ENCODE data around the gene KREMEN2. TPM values are rescaled to one million over a fixed set of nuclear protein-coding genes. Genes with fewer than 3 reads are reported as not detected.
"Not testable (repeated sequence)": the region's sequence is repeated elsewhere in the genome, so short reads cannot be mapped to it uniquely, and the experiment has no call there.

Gene KREMEN2
- total RNA-seq, 1 donor from 2014 or later: 0.48 TPM

- DNase-seq (ENCODE audit: low spot score): no peak
Observed at GRCh38 chr16:2939968-2940367, 24.1 kb upstream of the KREMEN2 start.

- DNase-seq (ENCODE audit: low spot score): no peak
Observed at GRCh38 chr16:2942045-2942444, 22.0 kb upstream of the KREMEN2 start.

- not testable (repeated sequence) for DNase-seq (ENCODE audit: low spot score)
Observed at GRCh38 chr16:2943716-2944115, 20.4 kb upstream of the KREMEN2 start.

GRCh38 chr16:2946649-2947048 lies 17.4 kb upstream of the KREMEN2 start:
- no peak for DNase-seq (ENCODE audit: low spot score)

- DNase-seq (ENCODE audit: low spot score): no peak
Observed at GRCh38 chr16:2948807-2949704, 15.0 kb upstream of the KREMEN2 start.

- DNase-seq (ENCODE audit: low spot score): no peak
Observed at GRCh38 chr16:2949705-2950352, 14.2 kb upstream of the KREMEN2 start.

GRCh38 chr16:2950353-2950724 lies 13.7 kb upstream of the KREMEN2 start:
- no peak for DNase-seq (ENCODE audit: low spot score)

- no peak for DNase-seq (ENCODE audit: low spot score)
Observed at GRCh38 chr16:2950773-2951172, 13.3 kb upstream of the KREMEN2 start.

GRCh38 chr16:2952679-2953078 lies 11.4 kb upstream of the KREMEN2 start:
- DNase-seq (ENCODE audit: low spot score): no peak

- DNase-seq (ENCODE audit: low spot score): no peak
Observed at GRCh38 chr16:2953706-2954627, 10.1 kb upstream of the KREMEN2 start.

- no peak for DNase-seq (ENCODE audit: low spot score)
Observed at GRCh38 chr16:2954656-2955381, 9.3 kb upstream of the KREMEN2 start.

- DNase-seq (ENCODE audit: low spot score): no peak
Observed at GRCh38 chr16:2955438-2955778, 8.7 kb upstream of the KREMEN2 start.

GRCh38 chr16:2955779-2956578 lies 8.1 kb upstream of the KREMEN2 start:
- DNase-seq (ENCODE audit: low spot score): no peak

GRCh38 chr16:2956579-2956956 lies 7.5 kb upstream of the KREMEN2 start:
- DNase-seq (ENCODE audit: low spot score): no peak

- no peak for DNase-seq (ENCODE audit: low spot score)
Observed at GRCh38 chr16:2959206-2959605, 4.9 kb upstream of the KREMEN2 start.

- DNase-seq (ENCODE audit: low spot score): no peak
Observed at GRCh38 chr16:2960183-2961010, 3.7 kb upstream of the KREMEN2 start.

- DNase-seq (ENCODE audit: low spot score): no peak
Observed at GRCh38 chr16:2962334-2963073, 1.6 kb upstream of the KREMEN2 start.

- DNase-seq (ENCODE audit: low spot score): no peak
Observed at GRCh38 chr16:2963074-2963722, 877 bp upstream of the KREMEN2 start.
